HG02588 (cell line): ENCODE measurements around the gene IP6K2.

Source experiments
- ATAC-seq: cut with Tn5 transposase; IDR thresholded peaks from one replicate; pipeline ENCODE4 v1.9.1; 2021; ENCODE audit warnings: mild to moderate bottlenecking, moderate library complexity; ENCODE audit not compliant: unreplicated experiment

The IP6K2 gene

GRCh38 chr3:48674505-48674904 lies 42.5 kb downstream of the IP6K2 start:
- ATAC-seq: no peak

GRCh38 chr3:48672522-48672921 lies 44.5 kb downstream of the IP6K2 start:
- no peak for ATAC-seq

- ATAC-seq: no peak
Observed at GRCh38 chr3:48664929-48665328, 52.1 kb downstream of the IP6K2 start.

- no peak for ATAC-seq
Observed at GRCh38 chr3:48664313-48664644, 52.7 kb downstream of the IP6K2 start.

- peak; percentile 88 for ATAC-seq
Observed at GRCh38 chr3:48663489-48664312, 53.3 kb downstream of the IP6K2 start.

GRCh38 chr3:48662753-48663488 lies 54.1 kb downstream of the IP6K2 start, which contains the start of gene CELSR3:
CELSR3 (minus strand) TSS chr3:48662886; CDS start chr3:48662634, 252 bp downstream.
- ATAC-seq: no peak

GRCh38 chr3:48662145-48662752 lies 54.8 kb downstream of the IP6K2 start:
- ATAC-seq: no peak

GRCh38 chr3:48661501-48662144 lies 55.4 kb downstream of the IP6K2 start:
- no peak for ATAC-seq

- no peak for ATAC-seq
Observed at GRCh38 chr3:48660800-48661400, 56.1 kb downstream of the IP6K2 start.

- ATAC-seq: no peak
Observed at GRCh38 chr3:48656841-48657281, 60.2 kb downstream of the IP6K2 start.

- peak; percentile 48 for ATAC-seq
Observed at GRCh38 chr3:48656061-48656840, 60.8 kb downstream of the IP6K2 start.

- no peak for ATAC-seq
Observed at GRCh38 chr3:48655606-48656005, 61.4 kb downstream of the IP6K2 start.

GRCh38 chr3:48655063-48655462 lies 62.0 kb downstream of the IP6K2 start:
- no peak for ATAC-seq

- no peak for ATAC-seq
Observed at GRCh38 chr3:48652923-48653715, 63.9 kb downstream of the IP6K2 start.

GRCh38 chr3:48651771-48652170 lies 65.2 kb downstream of the IP6K2 start:
- ATAC-seq: no peak

GRCh38 chr3:48650723-48651122 lies 66.3 kb downstream of the IP6K2 start:
- ATAC-seq: no peak

- no peak for ATAC-seq
Observed at GRCh38 chr3:48648188-48648850, 68.7 kb downstream of the IP6K2 start.

GRCh38 chr3:48647714-48648113 lies 69.3 kb downstream of the IP6K2 start:
- no peak for ATAC-seq
